Endodermal cell (in vitro differentiated cells): ENCODE data around the gene ADGRL3. TPM values are rescaled to one million over a fixed set of nuclear protein-coding genes. Genes with fewer than 3 reads are reported as not detected.

Source experiments
- DNase-seq: peaks from one replicate; pipeline ENCODE4 v3.0.0-alpha.2; 2017
- H3K27ac ChIP-seq: 2 replicates; pipeline ENCODE4 v1.5.1; 2013; ENCODE audit warnings: mild to moderate bottlenecking, low read depth, low read length, moderate library complexity
- H3K27me3 ChIP-seq: 2 replicates; pipeline ENCODE4 v1.6.1; 2013; ENCODE audit warnings: mild to moderate bottlenecking, low read length, moderate library complexity; ENCODE audit not compliant: insufficient read depth, control insufficient read depth, poor library complexity, severe bottlenecking
- H3K36me3 ChIP-seq: 2 replicates; pipeline ENCODE4 v1.7.0; 2013; ENCODE audit warnings: mild to moderate bottlenecking, low read length, moderate library complexity; ENCODE audit not compliant: control insufficient read depth, insufficient read depth
- H3K4me1 ChIP-seq: one replicate; pipeline ENCODE4 v1.7.0; 2013; ENCODE audit warnings: low read length; ENCODE audit not compliant: control insufficient read depth, insufficient read depth
- H3K4me3 ChIP-seq: 2 replicates; pipeline ENCODE4 v1.5.1; 2013; ENCODE audit warnings: mild to moderate bottlenecking, low read length, moderate library complexity
- H3K9ac ChIP-seq: 2 replicates; pipeline ENCODE4 v1.6.1; 2013; ENCODE audit warnings: mild to moderate bottlenecking, low read length, moderate library complexity; ENCODE audit not compliant: poor library complexity, severe bottlenecking; ENCODE audit errors: extremely low read depth
- H3K9me3 ChIP-seq: 2 replicates; pipeline ENCODE4 v1.6.1; 2013; ENCODE audit warnings: mild to moderate bottlenecking, low read length, moderate library complexity; ENCODE audit not compliant: control insufficient read depth
- H3K27ac Mint-ChIP-seq: 2 replicates; pipeline ENCODE4 v1.8.0; 2020; ENCODE audit warnings: mixed read lengths
- H3K27me3 Mint-ChIP-seq: 2 replicates; pipeline ENCODE4 v1.8.0; 2021; ENCODE audit warnings: mild to moderate bottlenecking, mixed read lengths; ENCODE audit not compliant: insufficient read depth
- H3K36me3 Mint-ChIP-seq: 2 replicates; pipeline ENCODE4 v1.8.0; 2020; ENCODE audit warnings: low read depth, mixed read lengths
- H3K4me1 Mint-ChIP-seq: 2 replicates; pipeline ENCODE4 v1.8.0; 2020; ENCODE audit warnings: mixed read lengths
- H3K4me3 Mint-ChIP-seq: 2 replicates; pipeline ENCODE4 v1.8.0; 2020; ENCODE audit warnings: mild to moderate bottlenecking, moderate library complexity, mixed read lengths
- H3K9me3 Mint-ChIP-seq: 2 replicates; pipeline ENCODE4 v1.8.0; 2020; ENCODE audit warnings: mild to moderate bottlenecking, mixed read lengths
- CTCF ChIP-seq: fragments of 200-600 bp; sonication (generic); conservative IDR thresholded peaks from 2 replicates; pipeline ENCODE4 v1.5.0; 2021; ENCODE audit warnings: antibody characterized with exemption, mild to moderate bottlenecking
- WGBS, 2 experiments: methylation state at CpG; one replicate each; pipeline versions ENCODE4 v1.1.5 to v1.1.7; 2013; ENCODE audit warnings: missing lambda C conversion rate in 2 of 2, mixed read lengths in 1 of 2; ENCODE audit not compliant: insufficient coverage in 1 of 2, insufficient read length in 1 of 2; 5-methylcytosine and 5-hydroxymethylcytosine counted together
- total RNA-seq, 2 donors: library from RNA; stranded (reverse); fragmentation: NEBNext Ultra II Directional in 1 of 2; extraction: Animal tissue kit (Norgen Biotek cat#: 25700) in 1 of 2; gene quantifications; 2 replicates in 1 of 2; 3 replicates in 1 of 2; pipeline ENCODE4 v1.2.1, GENCODE V29; 2021

ADGRL3 gene
- total RNA-seq, 2 donors from 2014 or later = 9.9 to 10.3 TPM

- Mint-ChIP-seq H3K4me3 (no peak overlapping the region), H3K27me3 (no peaks in the 10 kb centered on the region), H3K27ac (no peak overlapping the region), H3K9me3 (peaks cover 6% of the 10 kb centered on the region), H3K36me3 (peaks cover 17% of the 10 kb centered on the region), H3K4me1 (no peaks in the 10 kb centered on the region)
- Histone ChIP-seq H3K27me3 (no peaks in the 10 kb centered on the region), H3K4me1 (no peaks in the 10 kb centered on the region), H3K36me3 (peaks cover 4% of the 10 kb centered on the region), H3K9me3 (peaks cover 5% of the 10 kb centered on the region), H3K27ac (no peak overlapping the region), H3K4me3 (no peak overlapping the region), H3K9ac (no peak overlapping the region)
- TF ChIP-seq CTCF = no peak
- DNase-seq = no peak
- WGBS, 2 experiments = 92 to 94% methylated on average over 2 of the region's 2 CpGs
Measured at GRCh38 chr4:61734409-61734808, 534.3 kb downstream of the ADGRL3 start.

- H3K9ac ChIP-seq = no peak overlapping the region
- no peak overlapping the region for H3K27ac ChIP-seq
- no peaks in the 10 kb centered on the region for H3K27me3 Mint-ChIP-seq
- no peak overlapping the region for H3K4me3 ChIP-seq
- no peaks in the 10 kb centered on the region for H3K27me3 ChIP-seq
- no peak for TF ChIP-seq CTCF
- no peak overlapping the region for H3K27ac Mint-ChIP-seq
- H3K36me3 ChIP-seq = no peaks in the 10 kb centered on the region
- peaks cover 20% of the 10 kb centered on the region for H3K9me3 ChIP-seq
- DNase-seq = no peak
- H3K4me3 Mint-ChIP-seq = no peak overlapping the region
- H3K9me3 Mint-ChIP-seq = peaks cover 26% of the 10 kb centered on the region
- H3K4me1 ChIP-seq = no peaks in the 10 kb centered on the region
- peaks cover 13% of the 10 kb centered on the region for H3K4me1 Mint-ChIP-seq
- peaks cover 7% of the 10 kb centered on the region for H3K36me3 Mint-ChIP-seq
Measured at GRCh38 chr4:61739887-61740286, 539.8 kb downstream of the ADGRL3 start.

- H3K27ac ChIP-seq = no peak overlapping the region
- H3K9ac ChIP-seq = no peak overlapping the region
- H3K9me3 ChIP-seq = peaks cover 19% of the 10 kb centered on the region
- WGBS, 2 experiments = 55 to 86% methylated on average over 1 to 3 of the region's 4 CpGs
- DNase-seq = no peak
- H3K4me1 ChIP-seq = no peaks in the 10 kb centered on the region
- Mint-ChIP-seq H3K4me1 (peaks cover 13% of the 10 kb centered on the region), H3K9me3 (peaks cover 34% of the 10 kb centered on the region), H3K4me3 (no peak overlapping the region), H3K27ac (peak overlapping the region; percentile 41), H3K36me3 (peaks cover 11% of the 10 kb centered on the region), H3K27me3 (no peaks in the 10 kb centered on the region)
- H3K36me3 ChIP-seq = no peaks in the 10 kb centered on the region
- TF ChIP-seq CTCF = no peak
- H3K27me3 ChIP-seq = no peaks in the 10 kb centered on the region
- H3K4me3 ChIP-seq = no peak overlapping the region
Measured at GRCh38 chr4:61740886-61741285, 540.8 kb downstream of the ADGRL3 start.
